Panc1 (cell line): Measurements from ENCODE around the gene B3GNT3. TPM values are rescaled to one million over a fixed set of nuclear protein-coding genes. Genes with fewer than 3 reads are reported as not detected.

Experiments
- ATAC-seq: fragments of 200-7000 bp; cut with Tn5 transposase; 2 replicates; pipeline ENCODE4 v1.9.1; 2020; ENCODE audit warnings: mild to moderate bottlenecking, moderate library complexity
- BruUV-seq: library from RNA; stranded (reverse); fragments of 400-500 nt; replicated peaks from 2 replicates; lab custom pipeline; 2021; lab: Mats Ljungman, UMichigan
- CTCF ChIA-PET: fragments of 300-600 bp; sonication (Branson Sonifier 250); formaldehyde crosslinking; loops from one replicate; lab custom pipeline; 2022; ENCODE audit warnings: antibody characterized with exemption; lab: Charles Lee
- POLR2A ChIA-PET: fragments of 300-600 bp; sonication (Branson Sonifier 250); formaldehyde crosslinking; loops from one replicate; lab custom pipeline; 2022; ENCODE audit warnings: antibody characterized with exemption; lab: Charles Lee
- DNase-seq: peaks from one replicate; pipeline ENCODE4 v3.0.0-alpha.2; 2010; ENCODE audit warnings: low read depth, low spot score
- H3K27ac ChIP-seq: 2 replicates; pipeline ENCODE4 v1.5.1; 2011; ENCODE audit warnings: mild to moderate bottlenecking, low read length, inconsistent platforms
- H3K27me3 ChIP-seq: fragments of 200-500 bp; sonication (Bioruptor generic); 2 replicates; pipeline ENCODE4 v1.6.0; 2014; ENCODE audit warnings: low read length, inconsistent platforms; ENCODE audit not compliant: control insufficient read depth, insufficient read depth
- H3K36me3 ChIP-seq: fragments of 200-500 bp; sonication (Bioruptor generic); 2 replicates; pipeline ENCODE4 v1.5.1; 2014; ENCODE audit warnings: inconsistent platforms, mild to moderate bottlenecking, low read length, moderate library complexity; ENCODE audit not compliant: control insufficient read depth, insufficient read depth
- H3K4me1 ChIP-seq: 2 replicates; pipeline ENCODE4 v1.5.1; 2011; ENCODE audit warnings: inconsistent platforms, mild to moderate bottlenecking, low read length, moderate library complexity; ENCODE audit not compliant: control insufficient read depth, insufficient read depth
- H3K4me3 ChIP-seq, 2 experiments: 2 replicates each; pipeline ENCODE4 v1.5.1; 2011 to 2012; ENCODE audit warnings: low read depth in 2 of 2, low read length in 2 of 2, mild to moderate bottlenecking in 2 of 2, inconsistent platforms in 1 of 2, moderate library complexity in 1 of 2
- H3K9me3 ChIP-seq: fragments of 200-500 bp; sonication (Bioruptor generic); 2 replicates; pipeline ENCODE4 v1.5.1; 2014; ENCODE audit warnings: low read depth, mild to moderate bottlenecking, inconsistent platforms, low read length, moderate library complexity; ENCODE audit not compliant: control insufficient read depth, insufficient read depth
- POLR2AphosphoS5 ChIP-seq: IDR thresholded peaks from 2 replicates; pipeline ENCODE4 v1.6.1; 2012; ENCODE audit warnings: mild to moderate bottlenecking, low read depth, low read length, moderate library complexity
- SIN3A ChIP-seq: IDR thresholded peaks from 2 replicates; pipeline ENCODE4 v1.6.1; 2012; ENCODE audit warnings: low read depth, mild to moderate bottlenecking, low read length, moderate library complexity, borderline replicate concordance; ENCODE audit not compliant: insufficient read depth
- TCF7L2 ChIP-seq: IDR thresholded peaks from 2 replicates; pipeline ENCODE4 v1.6.1; 2011; ENCODE audit warnings: mild to moderate bottlenecking, low read depth, low read length, inconsistent platforms
- in situ Hi-C: cut with HindIII; loops from 2 replicates; pipeline ENCODE4 v1.10.0; 2016; ENCODE audit warnings: low sequenced_read_pairs, low pct_unique_long_range_greater_than_20kb
- intact Hi-C: fragments of 100-400 bp; cut with micrococcal nuclease; formaldehyde crosslinking; loops from one replicate; pipeline ENCODE4 v1.10.0; 2022; ENCODE audit not compliant: unreplicated experiment
- total RNA-seq: library from RNA; stranded (reverse); gene quantifications from one replicate; pipeline ENCODE4 v1.2.1, GENCODE V29; 2021; ENCODE audit not compliant: unreplicated experiment
- TF ChIP-seq, protein P1 (sequence below), 2 experiments: IDR thresholded peaks; 2 replicates each; pipeline ENCODE4 v1.6.1; 2011 to 2012; ENCODE audit warnings: low read depth in 2 of 2, control low read depth in 1 of 2, low read length in 1 of 2, mild to moderate bottlenecking in 1 of 2, moderate library complexity in 1 of 2; ENCODE audit not compliant: insufficient read depth in 1 of 2
- TF ChIP-seq, protein P2 (sequence below): fragments of 450-650 bp; IDR thresholded peaks from 2 replicates; pipeline ENCODE4 v1.5.1; 2017; ENCODE audit warnings: mild to moderate bottlenecking

The B3GNT3 gene
- total RNA-seq, 1 experiment from 2014 or later: 0.67 TPM

DNA sequence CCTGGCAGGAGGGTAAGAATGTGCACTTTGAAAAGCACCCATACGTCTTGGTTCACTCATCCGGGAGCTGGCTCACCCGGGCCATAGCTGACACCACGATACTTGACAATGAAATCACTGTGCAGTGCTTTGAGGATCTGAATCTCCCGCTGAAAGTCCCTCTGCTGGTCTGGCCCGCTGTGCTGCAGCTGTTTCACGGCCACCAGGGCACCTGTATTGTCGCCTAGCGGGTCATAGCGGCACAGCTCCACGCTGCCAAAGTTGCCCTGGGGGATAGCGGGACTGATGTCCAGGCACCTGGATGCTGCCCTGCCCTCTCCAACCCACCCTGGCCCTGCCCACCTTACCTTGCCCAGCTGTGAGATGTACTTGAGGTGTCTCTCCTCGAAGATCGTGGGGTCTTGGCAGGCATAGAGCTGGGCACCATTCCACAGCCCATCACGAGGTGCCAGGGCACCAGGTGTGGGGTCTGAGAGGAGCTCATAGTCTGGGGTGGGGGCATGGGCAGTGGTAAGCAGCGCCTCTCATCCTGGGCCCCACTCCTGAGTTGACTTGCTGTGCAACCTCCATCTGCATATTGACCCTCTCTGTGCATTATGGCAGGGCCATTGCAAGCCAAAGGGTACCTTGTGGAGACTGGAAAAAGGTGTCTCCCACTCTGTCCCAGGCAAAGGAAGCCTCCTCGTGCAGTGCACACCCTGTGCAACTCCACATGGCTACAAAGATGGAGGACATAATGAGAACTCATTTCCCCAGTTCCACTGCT is 37.7 kb downstream of the B3GNT3 start:
- BruUV-seq: no TSS peak
- Histone ChIP-seq H3K4me1 (no peaks in the 10 kb centered on the region), H3K9me3 (no peaks in the 10 kb centered on the region), H3K27me3 (no peaks in the 10 kb centered on the region), H3K36me3 (no peaks in the 10 kb centered on the region), H3K27ac (no peak overlapping the region), H3K4me3 (no peak overlapping the region)
- TF ChIP-seq, protein P1, sequence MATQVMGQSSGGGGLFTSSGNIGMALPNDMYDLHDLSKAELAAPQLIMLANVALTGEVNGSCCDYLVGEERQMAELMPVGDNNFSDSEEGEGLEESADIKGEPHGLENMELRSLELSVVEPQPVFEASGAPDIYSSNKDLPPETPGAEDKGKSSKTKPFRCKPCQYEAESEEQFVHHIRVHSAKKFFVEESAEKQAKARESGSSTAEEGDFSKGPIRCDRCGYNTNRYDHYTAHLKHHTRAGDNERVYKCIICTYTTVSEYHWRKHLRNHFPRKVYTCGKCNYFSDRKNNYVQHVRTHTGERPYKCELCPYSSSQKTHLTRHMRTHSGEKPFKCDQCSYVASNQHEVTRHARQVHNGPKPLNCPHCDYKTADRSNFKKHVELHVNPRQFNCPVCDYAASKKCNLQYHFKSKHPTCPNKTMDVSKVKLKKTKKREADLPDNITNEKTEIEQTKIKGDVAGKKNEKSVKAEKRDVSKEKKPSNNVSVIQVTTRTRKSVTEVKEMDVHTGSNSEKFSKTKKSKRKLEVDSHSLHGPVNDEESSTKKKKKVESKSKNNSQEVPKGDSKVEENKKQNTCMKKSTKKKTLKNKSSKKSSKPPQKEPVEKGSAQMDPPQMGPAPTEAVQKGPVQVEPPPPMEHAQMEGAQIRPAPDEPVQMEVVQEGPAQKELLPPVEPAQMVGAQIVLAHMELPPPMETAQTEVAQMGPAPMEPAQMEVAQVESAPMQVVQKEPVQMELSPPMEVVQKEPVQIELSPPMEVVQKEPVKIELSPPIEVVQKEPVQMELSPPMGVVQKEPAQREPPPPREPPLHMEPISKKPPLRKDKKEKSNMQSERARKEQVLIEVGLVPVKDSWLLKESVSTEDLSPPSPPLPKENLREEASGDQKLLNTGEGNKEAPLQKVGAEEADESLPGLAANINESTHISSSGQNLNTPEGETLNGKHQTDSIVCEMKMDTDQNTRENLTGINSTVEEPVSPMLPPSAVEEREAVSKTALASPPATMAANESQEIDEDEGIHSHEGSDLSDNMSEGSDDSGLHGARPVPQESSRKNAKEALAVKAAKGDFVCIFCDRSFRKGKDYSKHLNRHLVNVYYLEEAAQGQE (IDR thresholded peaks at IDR 0.05; ENCODE audit: insufficient read depth in 1 of 2, low read depth in 2 of 2, low read length in 1 of 2): no peak
- TF ChIP-seq TCF7L2: no peak
- TF ChIP-seq POLR2AphosphoS5: no peak
- TF ChIP-seq SIN3A: no peak
- TF ChIP-seq, protein P2, sequence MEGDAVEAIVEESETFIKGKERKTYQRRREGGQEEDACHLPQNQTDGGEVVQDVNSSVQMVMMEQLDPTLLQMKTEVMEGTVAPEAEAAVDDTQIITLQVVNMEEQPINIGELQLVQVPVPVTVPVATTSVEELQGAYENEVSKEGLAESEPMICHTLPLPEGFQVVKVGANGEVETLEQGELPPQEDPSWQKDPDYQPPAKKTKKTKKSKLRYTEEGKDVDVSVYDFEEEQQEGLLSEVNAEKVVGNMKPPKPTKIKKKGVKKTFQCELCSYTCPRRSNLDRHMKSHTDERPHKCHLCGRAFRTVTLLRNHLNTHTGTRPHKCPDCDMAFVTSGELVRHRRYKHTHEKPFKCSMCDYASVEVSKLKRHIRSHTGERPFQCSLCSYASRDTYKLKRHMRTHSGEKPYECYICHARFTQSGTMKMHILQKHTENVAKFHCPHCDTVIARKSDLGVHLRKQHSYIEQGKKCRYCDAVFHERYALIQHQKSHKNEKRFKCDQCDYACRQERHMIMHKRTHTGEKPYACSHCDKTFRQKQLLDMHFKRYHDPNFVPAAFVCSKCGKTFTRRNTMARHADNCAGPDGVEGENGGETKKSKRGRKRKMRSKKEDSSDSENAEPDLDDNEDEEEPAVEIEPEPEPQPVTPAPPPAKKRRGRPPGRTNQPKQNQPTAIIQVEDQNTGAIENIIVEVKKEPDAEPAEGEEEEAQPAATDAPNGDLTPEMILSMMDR: no peak
- DNase-seq: no peak
- ATAC-seq: no peak
- in situ Hi-C loops (no loop called here), intact Hi-C loops (no loop called here)
- CTCF ChIA-PET: no interaction called here
- POLR2A ChIA-PET: no interaction called here

DNA sequence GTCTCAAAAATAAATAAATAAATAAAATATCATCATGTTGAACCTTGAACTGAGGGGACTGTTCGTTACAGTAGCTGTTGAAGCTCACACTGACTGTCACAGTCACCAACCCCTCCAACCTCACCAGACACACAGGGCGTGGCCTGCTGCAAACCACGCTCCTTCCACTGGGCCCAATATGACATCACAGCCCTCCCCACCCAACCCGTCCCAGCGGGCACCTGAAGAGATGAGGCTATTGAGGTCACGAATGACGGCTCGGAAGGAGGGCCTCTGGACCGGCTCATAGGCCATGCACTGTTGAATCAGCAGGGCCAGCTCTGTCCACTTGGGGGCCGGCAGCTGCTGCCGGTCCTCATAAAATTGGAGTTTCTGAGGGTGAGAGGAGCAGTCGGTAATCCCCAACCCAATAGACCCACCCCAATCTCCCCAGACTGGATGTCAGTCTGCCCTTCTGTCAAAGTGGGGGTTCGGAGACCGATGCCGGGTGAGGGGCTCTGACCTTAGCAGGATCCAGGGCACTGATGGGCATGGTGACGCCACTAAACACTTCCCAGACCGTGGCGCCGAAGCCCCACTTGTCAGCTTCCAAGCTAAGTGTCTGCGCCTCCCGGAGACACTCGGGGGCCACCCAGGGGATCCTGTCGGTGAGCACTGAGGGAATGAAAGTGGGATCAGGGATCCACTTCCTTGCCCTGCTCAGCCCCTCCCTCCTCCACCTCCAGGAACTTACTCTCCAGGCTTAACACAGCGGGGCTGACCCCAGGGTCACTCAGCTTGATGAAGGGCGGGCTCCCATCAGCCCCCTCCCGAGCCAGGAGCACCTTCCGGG is 39.6 kb downstream of the B3GNT3 start:
- intact Hi-C loops: no loop called here
- CTCF ChIA-PET: no interaction called here
- no peaks in the 10 kb centered on the region for H3K36me3 ChIP-seq
- DNase-seq (no peak), ATAC-seq (no peak)
- H3K4me1 ChIP-seq: no peaks in the 10 kb centered on the region
- TF ChIP-seq, protein P2: no peak
- TF ChIP-seq TCF7L2 (no peak), POLR2AphosphoS5 (no peak), SIN3A (no peak)
- TF ChIP-seq, protein P1 (IDR thresholded peaks at IDR 0.05; ENCODE audit: insufficient read depth in 1 of 2, low read depth in 2 of 2, low read length in 1 of 2): no peak
- no peaks in the 10 kb centered on the region for H3K9me3 ChIP-seq
- H3K27me3 ChIP-seq: no peaks in the 10 kb centered on the region
- POLR2A ChIA-PET: no interaction called here
- no peak overlapping the region for H3K4me3 ChIP-seq
- no peak overlapping the region for H3K27ac ChIP-seq
- BruUV-seq: no TSS peak
- in situ Hi-C loops: no loop called here
